ENCODE data around the gene ZNF540. TPM values are rescaled to one million over a fixed set of nuclear protein-coding genes. Genes with fewer than 3 reads are reported as not detected.

ZNF540 gene
- total RNA-seq, 3 donors from 2014 or later (not counting 1 experiment from before 2014, with no cell fraction given), result 6.4 to 7.5 (median 7.0) TPM

DNA sequence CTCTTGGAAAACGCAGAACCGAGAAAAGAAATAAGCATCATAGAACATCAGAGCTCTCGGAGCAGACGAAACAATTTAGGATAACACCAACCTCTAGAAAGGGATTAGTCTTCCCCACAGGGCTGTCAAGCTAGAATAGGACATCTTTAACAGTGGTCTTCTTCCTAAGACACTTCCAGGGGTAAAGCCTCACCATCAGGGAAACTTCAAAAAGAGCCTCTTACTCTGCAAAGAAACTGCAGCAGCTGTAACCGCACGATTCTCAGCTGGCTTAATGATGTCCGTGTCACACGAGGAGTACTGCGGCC, 726 bp upstream of the ZNF540 start:
- H3K4me3 ChIP-seq (ENCODE audit: low read length), result peak overlapping the region; percentile 74
- no peak for DNase-seq
- Mint-ChIP-seq H3K4me3 (peak overlapping the region; percentile 99), H3K27me3 (ENCODE audit: low read depth in 2 of 2) (no peaks in the 10 kb centered on the region), H3K4me1 (peaks cover 26 to 31% of the 10 kb centered on the region in 2 donors), H3K36me3 (no peaks in the 10 kb centered on the region), H3K9me3 (peaks cover 0 to 3% of the 10 kb centered on the region in 2 donors), H3K27ac (peak overlapping the region; percentile 97 to 99)
- ATAC-seq, result no peak
- intact Hi-C loops (cut with micrococcal nuclease), result loop anchor here (1.0 to 2.0 kb wide), 6 partner anchors 43 to 1066 kb away; partner anchors contain the start of genes ZFP30, ZNF260, ZNF569 and ZNF793
- peaks cover 2% of the 10 kb centered on the region for H3K9me3 ChIP-seq (ENCODE audit: control insufficient read depth, insufficient read depth, low read length)
- H3K27me3 ChIP-seq (ENCODE audit: control insufficient read depth, insufficient read depth, low read length), result no peaks in the 10 kb centered on the region
- TF ChIP-seq, protein P1, sequence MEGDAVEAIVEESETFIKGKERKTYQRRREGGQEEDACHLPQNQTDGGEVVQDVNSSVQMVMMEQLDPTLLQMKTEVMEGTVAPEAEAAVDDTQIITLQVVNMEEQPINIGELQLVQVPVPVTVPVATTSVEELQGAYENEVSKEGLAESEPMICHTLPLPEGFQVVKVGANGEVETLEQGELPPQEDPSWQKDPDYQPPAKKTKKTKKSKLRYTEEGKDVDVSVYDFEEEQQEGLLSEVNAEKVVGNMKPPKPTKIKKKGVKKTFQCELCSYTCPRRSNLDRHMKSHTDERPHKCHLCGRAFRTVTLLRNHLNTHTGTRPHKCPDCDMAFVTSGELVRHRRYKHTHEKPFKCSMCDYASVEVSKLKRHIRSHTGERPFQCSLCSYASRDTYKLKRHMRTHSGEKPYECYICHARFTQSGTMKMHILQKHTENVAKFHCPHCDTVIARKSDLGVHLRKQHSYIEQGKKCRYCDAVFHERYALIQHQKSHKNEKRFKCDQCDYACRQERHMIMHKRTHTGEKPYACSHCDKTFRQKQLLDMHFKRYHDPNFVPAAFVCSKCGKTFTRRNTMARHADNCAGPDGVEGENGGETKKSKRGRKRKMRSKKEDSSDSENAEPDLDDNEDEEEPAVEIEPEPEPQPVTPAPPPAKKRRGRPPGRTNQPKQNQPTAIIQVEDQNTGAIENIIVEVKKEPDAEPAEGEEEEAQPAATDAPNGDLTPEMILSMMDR (IDR thresholded peaks at IDR 0.05), result no peak
- WGBS (ENCODE audit: insufficient coverage), result 1% methylated on average over 9 of the region's 9 CpGs
- peaks cover 4% of the 10 kb centered on the region for H3K36me3 ChIP-seq (ENCODE audit: control insufficient read depth, insufficient read depth, low read length)
- H3K27ac ChIP-seq (ENCODE audit: low read length), result peak overlapping the region; percentile 97
- H3K4me1 ChIP-seq (ENCODE audit: control insufficient read depth, insufficient read depth, low read length), result peaks cover 15% of the 10 kb centered on the region

DNA sequence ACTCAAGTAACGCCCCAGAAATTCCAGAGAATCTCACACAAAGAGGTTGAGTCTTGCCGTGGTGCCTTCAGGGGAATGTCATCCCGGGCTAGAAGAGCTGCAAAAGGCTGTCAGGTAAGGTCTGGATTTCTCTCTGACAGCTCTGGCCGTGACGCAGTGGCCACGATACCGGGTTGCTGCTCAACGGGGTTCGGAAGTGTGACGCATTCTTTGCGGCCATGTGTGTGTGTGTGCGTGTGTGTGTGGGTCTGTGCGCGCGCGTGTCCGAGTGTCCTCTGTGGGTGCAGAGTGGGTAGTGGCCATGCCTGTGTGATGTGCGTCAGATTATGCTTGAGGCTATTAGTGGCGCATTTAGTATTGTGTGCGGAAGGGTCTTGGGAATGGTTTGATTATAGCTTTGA, 306 bp downstream of the ZNF540 start:
- ATAC-seq, result peak; percentile 66 to 77 (median 72)
- TF ChIP-seq, protein P1 (IDR thresholded peaks at IDR 0.05), result no peak
- H3K36me3 Mint-ChIP-seq, result peaks cover 6% of the 10 kb centered on the region
- no peaks in the 10 kb centered on the region for H3K9me3 Mint-ChIP-seq
- Histone ChIP-seq H3K4me1 (ENCODE audit: control insufficient read depth, insufficient read depth, low read length) (peaks cover 15% of the 10 kb centered on the region), H3K9me3 (ENCODE audit: control insufficient read depth, insufficient read depth, low read length) (peaks cover 2% of the 10 kb centered on the region), H3K27ac (ENCODE audit: low read length) (peak overlapping the region; percentile 97), H3K27me3 (ENCODE audit: control insufficient read depth, insufficient read depth, low read length) (no peaks in the 10 kb centered on the region), H3K4me3 (ENCODE audit: low read length) (peak overlapping the region; percentile 74), H3K36me3 (ENCODE audit: control insufficient read depth, insufficient read depth, low read length) (peaks cover 10% of the 10 kb centered on the region)
- WGBS (ENCODE audit: insufficient coverage), result under 1% methylated on average over 20 of the region's 20 CpGs
- peak overlapping the region; percentile 99 for H3K4me3 Mint-ChIP-seq
- H3K27me3 Mint-ChIP-seq (ENCODE audit: low read depth in 2 of 2), result no peaks in the 10 kb centered on the region
- H3K4me1 Mint-ChIP-seq, result peaks cover 26 to 31% of the 10 kb centered on the region in 2 donors
- peak; percentile 79 to 81 for DNase-seq
- intact Hi-C loops (cut with micrococcal nuclease), result loop anchor here (1.0 to 2.0 kb wide), 7 partner anchors 44 to 1067 kb away; partner anchors contain the start of genes ZFP30, ZNF260, ZNF569 and ZNF607
- peak overlapping the region; percentile 97 to 99 for H3K27ac Mint-ChIP-seq

DNA sequence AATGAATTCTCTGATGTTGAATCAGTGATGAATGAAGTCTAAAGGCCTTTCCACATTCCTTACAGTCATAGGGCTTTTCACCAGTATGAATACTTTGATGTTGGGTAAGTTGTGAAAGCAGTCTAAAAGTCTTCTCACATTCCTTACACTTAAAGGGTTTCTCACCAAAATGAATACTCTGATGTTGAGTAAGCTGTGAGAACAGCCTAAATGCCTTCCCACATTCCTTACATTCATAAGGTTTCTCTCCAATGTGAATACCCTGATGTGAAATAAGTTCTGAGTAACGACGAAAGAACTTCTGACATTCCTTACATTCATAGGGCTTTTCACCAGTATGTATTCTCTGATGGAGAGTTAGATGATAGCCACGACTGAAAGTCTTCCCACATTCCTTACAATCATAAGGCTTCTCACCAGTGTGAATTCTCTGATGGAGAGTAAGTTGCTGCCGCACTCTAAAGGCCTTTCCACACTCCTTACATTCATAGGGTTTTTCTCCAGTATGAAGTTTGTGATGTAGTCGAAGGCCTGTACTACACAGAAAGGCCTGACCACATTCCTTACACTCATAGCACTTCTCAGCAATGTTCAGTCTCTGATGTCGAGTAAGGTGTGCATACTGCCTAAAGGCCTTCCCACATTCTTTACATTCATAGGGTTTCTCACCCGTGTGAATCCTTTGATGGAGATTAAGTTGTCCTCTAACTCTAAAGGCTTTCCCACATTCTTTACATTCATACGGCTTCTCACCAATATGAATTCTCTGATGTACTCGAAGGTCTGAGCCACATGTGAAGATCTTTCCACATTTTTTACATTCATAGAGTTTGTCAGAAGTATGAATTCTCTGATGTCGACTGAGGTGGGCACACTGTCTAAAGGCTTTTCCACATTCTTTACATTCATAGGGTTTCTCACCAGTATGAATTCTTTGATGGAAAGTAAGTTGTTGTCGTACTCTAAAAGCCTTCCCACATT, 40.7 kb downstream of the ZNF540 start:
- ATAC-seq (no peak), DNase-seq (no peak)
- no peak overlapping the region for H3K4me3 ChIP-seq (ENCODE audit: low read length)
- H3K27ac ChIP-seq (ENCODE audit: low read length), result no peak overlapping the region
- H3K9me3 ChIP-seq (ENCODE audit: control insufficient read depth, insufficient read depth, low read length), result peaks cover 38% of the 10 kb centered on the region
- intact Hi-C loops (cut with micrococcal nuclease), result no loop called here
- no peaks in the 10 kb centered on the region for H3K4me1 Mint-ChIP-seq
- no peak overlapping the region for H3K27ac Mint-ChIP-seq
- H3K4me1 ChIP-seq (ENCODE audit: control insufficient read depth, insufficient read depth, low read length), result no peaks in the 10 kb centered on the region
- 100% methylated on average over 5 of the region's 11 CpGs for WGBS (ENCODE audit: insufficient coverage)
- H3K27me3 ChIP-seq (ENCODE audit: control insufficient read depth, insufficient read depth, low read length), result no peaks in the 10 kb centered on the region
- TF ChIP-seq, protein P1 (IDR thresholded peaks at IDR 0.05), result no peak
- H3K9me3 Mint-ChIP-seq, result peaks cover 22 to 29% of the 10 kb centered on the region in 2 donors
- peaks cover 56% of the 10 kb centered on the region for H3K36me3 Mint-ChIP-seq
- no peak overlapping the region for H3K4me3 Mint-ChIP-seq
- H3K27me3 Mint-ChIP-seq (ENCODE audit: low read depth in 2 of 2), result no peaks in the 10 kb centered on the region
- H3K36me3 ChIP-seq (ENCODE audit: control insufficient read depth, insufficient read depth, low read length), result peaks cover 29% of the 10 kb centered on the region
